ENCODE measurements around the gene MALT1.

MALT1 gene

GRCh38 chr18:58694720-58695468, 23.6 kb downstream of the MALT1 start:
- TF ChIP-seq CTCF (IDR thresholded peaks at IDR 0.05; ENCODE audit: low read depth, low read length, missing control alignments) = no peak
- in situ Hi-C loops (cut with HindIII; ENCODE audit: low sequenced_read_pairs) = no loop called here
- no peak for DNase-seq (ENCODE audit: low read depth)
- H3K4me3 ChIP-seq (ENCODE audit: low read depth, low read length) = no peak overlapping the region

GRCh38 chr18:58695772-58696171, 24.5 kb downstream of the MALT1 start:
- no peak for DNase-seq (ENCODE audit: low read depth)
- H3K4me3 ChIP-seq (ENCODE audit: low read depth, low read length) = no peak overlapping the region
- TF ChIP-seq CTCF (IDR thresholded peaks at IDR 0.05; ENCODE audit: low read depth, low read length, missing control alignments) = no peak
- in situ Hi-C loops (cut with HindIII; ENCODE audit: low sequenced_read_pairs) = no loop called here

GRCh38 chr18:58697146-58697545, 25.9 kb downstream of the MALT1 start:
- in situ Hi-C loops (cut with HindIII; ENCODE audit: low sequenced_read_pairs) = no loop called here
- no peak overlapping the region for H3K4me3 ChIP-seq (ENCODE audit: low read depth, low read length)
- DNase-seq (ENCODE audit: low read depth) = no peak
- no peak for TF ChIP-seq CTCF (IDR thresholded peaks at IDR 0.05; ENCODE audit: low read depth, low read length, missing control alignments)

- DNase-seq (ENCODE audit: low read depth) = no peak
- H3K4me3 ChIP-seq (ENCODE audit: low read depth, low read length) = no peak overlapping the region
- no peak for TF ChIP-seq CTCF (IDR thresholded peaks at IDR 0.05; ENCODE audit: low read depth, low read length, missing control alignments)
- in situ Hi-C loops (cut with HindIII; ENCODE audit: low sequenced_read_pairs) = no loop called here
Observed at GRCh38 chr18:58698701-58699193, 27.5 kb downstream of the MALT1 start.

GRCh38 chr18:58699551-58699950, 28.3 kb downstream of the MALT1 start:
- H3K4me3 ChIP-seq (ENCODE audit: low read depth, low read length) = no peak overlapping the region
- no peak for DNase-seq (ENCODE audit: low read depth)
- in situ Hi-C loops (cut with HindIII; ENCODE audit: low sequenced_read_pairs) = no loop called here
- no peak for TF ChIP-seq CTCF (IDR thresholded peaks at IDR 0.05; ENCODE audit: low read depth, low read length, missing control alignments)

- H3K4me3 ChIP-seq (ENCODE audit: low read depth, low read length) = no peak overlapping the region
- in situ Hi-C loops (cut with HindIII; ENCODE audit: low sequenced_read_pairs) = no loop called here
- TF ChIP-seq CTCF (IDR thresholded peaks at IDR 0.05; ENCODE audit: low read depth, low read length, missing control alignments) = no peak
- no peak for DNase-seq (ENCODE audit: low read depth)
Observed at GRCh38 chr18:58700209-58700608, 28.9 kb downstream of the MALT1 start.

Measured in astrocyte of the cerebellum (primary cell).